Measurements from ENCODE around the gene ASGR1.
"Not testable (repeated sequence)": the region's sequence is repeated elsewhere in the genome, so short reads cannot be mapped to it uniquely, and the experiment has no call there.

The ASGR1 gene

DNA sequence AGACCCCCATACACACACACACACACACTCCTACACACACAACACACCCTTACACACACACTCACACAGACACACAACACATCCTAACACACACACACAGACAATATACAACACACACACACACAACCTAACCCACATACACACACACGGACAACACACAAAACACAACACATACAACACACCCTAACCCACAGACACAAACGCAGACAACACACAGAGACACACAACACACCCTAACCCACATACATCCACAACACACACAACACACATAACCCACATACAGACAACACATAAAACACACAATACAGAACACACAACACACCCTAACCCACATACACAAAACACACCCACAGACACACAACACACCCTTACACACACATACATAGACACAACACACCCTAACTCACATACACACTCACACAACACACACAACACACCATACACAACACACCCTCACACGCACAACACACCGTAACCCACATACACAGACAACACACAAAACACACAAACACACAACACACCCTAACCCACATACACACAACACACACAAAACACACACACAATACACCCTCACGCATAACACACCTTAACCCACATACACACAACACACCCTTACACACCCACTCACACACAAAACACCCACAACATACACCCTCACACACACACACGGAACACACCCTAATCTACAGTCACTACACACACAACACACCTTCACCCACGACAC is 4.4 kb downstream of the ASGR1 start:
- H2AFZ ChIP-seq (ENCODE audit: low read depth, low read length): no peak overlapping the region
- H3K9me3 ChIP-seq (ENCODE audit: insufficient read depth, low read length): no peaks in the 10 kb centered on the region
- TF ChIP-seq EZH2phosphoT487 (IDR thresholded peaks at IDR 0.05; ENCODE audit: low read depth): no peak
- TF ChIP-seq CTCF (IDR thresholded peaks at IDR 0.05; ENCODE audit: low read depth, low read length): no peak
- no peak overlapping the region for H3K9ac ChIP-seq (ENCODE audit: low read length)
- H3K27me3 ChIP-seq (ENCODE audit: low read depth, low read length): no peaks in the 10 kb centered on the region
- H4K20me1 ChIP-seq (ENCODE audit: insufficient read depth, low read length): no peaks in the 10 kb centered on the region
- H3K27ac ChIP-seq (ENCODE audit: low read length): no peak overlapping the region
- peaks cover 5% of the 10 kb centered on the region for H3K4me1 ChIP-seq (ENCODE audit: low read length)
- no peak overlapping the region for H3K4me2 ChIP-seq (ENCODE audit: low read length)
- no peaks in the 10 kb centered on the region for H3K79me2 ChIP-seq (ENCODE audit: low read length)
- no peaks in the 10 kb centered on the region for H3K36me3 ChIP-seq (replicated peaks; ENCODE audit: low read depth, low read length)
- no peak overlapping the region for H3K4me3 ChIP-seq (ENCODE audit: low read length)

- no peak overlapping the region for H3K27ac ChIP-seq (ENCODE audit: low read length)
- H3K4me2 ChIP-seq (ENCODE audit: low read length): no peak overlapping the region
- H3K4me3 ChIP-seq (ENCODE audit: low read length): no peak overlapping the region
These were observed 5.2 kb downstream of the ASGR1 start for GRCh38 chr17:7173687-7174602.

GRCh38 chr17:7172522-7173191 is 6.5 kb downstream of the ASGR1 start:
- not testable (repeated sequence) for H3K9ac ChIP-seq (ENCODE audit: low read length); H4K20me1 ChIP-seq (ENCODE audit: insufficient read depth, low read length); H3K9me3 ChIP-seq (ENCODE audit: insufficient read depth, low read length); H2AFZ ChIP-seq (ENCODE audit: low read depth, low read length); H3K27ac ChIP-seq (ENCODE audit: low read length); H3K79me2 ChIP-seq (ENCODE audit: low read length); H3K4me2 ChIP-seq (ENCODE audit: low read length); H3K27me3 ChIP-seq (ENCODE audit: low read depth, low read length); H3K4me1 ChIP-seq (ENCODE audit: low read length); H3K4me3 ChIP-seq (ENCODE audit: low read length); H3K36me3 ChIP-seq (replicated peaks; ENCODE audit: low read depth, low read length)

More at GRCh38 chr17:7173687-7174602, 5.2 kb downstream of the ASGR1 start:
- Histone ChIP-seq H3K36me3 (replicated peaks; ENCODE audit: low read depth, low read length) (no peaks in the 10 kb centered on the region), H3K4me1 (ENCODE audit: low read length) (peaks cover 5% of the 10 kb centered on the region), H4K20me1 (ENCODE audit: insufficient read depth, low read length) (no peaks in the 10 kb centered on the region), H3K9ac (ENCODE audit: low read length) (no peak overlapping the region), H2AFZ (ENCODE audit: low read depth, low read length) (no peak overlapping the region), H3K9me3 (ENCODE audit: insufficient read depth, low read length) (no peaks in the 10 kb centered on the region), H3K79me2 (ENCODE audit: low read length) (no peaks in the 10 kb centered on the region), H3K27me3 (ENCODE audit: low read depth, low read length) (no peaks in the 10 kb centered on the region)
- TF ChIP-seq CTCF (IDR thresholded peaks at IDR 0.05; ENCODE audit: low read depth, low read length): no peak
- no peak for TF ChIP-seq EZH2phosphoT487 (IDR thresholded peaks at IDR 0.05; ENCODE audit: low read depth)

GRCh38 chr17:7169565-7169908 is 9.6 kb downstream of the ASGR1 start:
- not testable (repeated sequence) for H3K27ac ChIP-seq (ENCODE audit: low read length); H4K20me1 ChIP-seq (ENCODE audit: insufficient read depth, low read length); H2AFZ ChIP-seq (ENCODE audit: low read depth, low read length); H3K27me3 ChIP-seq (ENCODE audit: low read depth, low read length); H3K36me3 ChIP-seq (replicated peaks; ENCODE audit: low read depth, low read length); H3K4me3 ChIP-seq (ENCODE audit: low read length); H3K79me2 ChIP-seq (ENCODE audit: low read length); H3K4me1 ChIP-seq (ENCODE audit: low read length); H3K4me2 ChIP-seq (ENCODE audit: low read length); H3K9ac ChIP-seq (ENCODE audit: low read length); H3K9me3 ChIP-seq (ENCODE audit: insufficient read depth, low read length)

DNA sequence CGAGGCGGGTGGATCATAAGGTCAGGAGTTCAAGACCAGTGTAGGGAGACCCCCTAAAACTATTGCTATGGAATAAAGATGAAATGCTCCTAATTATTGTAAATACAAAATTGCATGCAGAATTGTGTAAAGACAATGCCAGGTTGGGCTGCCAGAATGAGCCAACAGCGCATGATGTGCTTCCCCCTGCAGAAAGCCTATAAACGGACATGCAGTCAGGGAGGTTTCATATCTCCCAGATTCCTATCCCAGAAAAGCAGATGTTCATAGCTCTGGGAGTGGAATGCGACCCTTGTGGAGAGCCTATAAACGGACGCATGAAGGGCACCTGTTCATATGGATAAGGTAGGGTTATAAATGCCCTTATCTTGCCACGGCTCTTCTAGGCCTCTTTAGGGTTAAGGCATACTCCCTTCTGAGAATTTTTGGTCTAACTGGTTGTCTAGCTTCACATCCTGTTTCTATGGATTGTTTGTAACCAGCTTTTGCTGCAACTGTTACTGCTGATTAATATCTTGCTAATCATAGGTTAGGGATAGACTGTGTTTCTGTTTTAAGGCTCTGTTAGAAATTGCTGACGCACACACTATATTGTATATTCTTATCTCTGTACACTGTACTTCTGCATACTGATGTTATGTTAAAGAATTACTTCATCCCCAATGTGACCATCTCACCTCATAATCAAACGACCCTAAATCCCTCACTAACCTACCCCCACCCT is 10.2 kb downstream of the ASGR1 start:
- not testable (repeated sequence) for H3K9me3 ChIP-seq (ENCODE audit: insufficient read depth, low read length); H3K27ac ChIP-seq (ENCODE audit: low read length); H3K27me3 ChIP-seq (ENCODE audit: low read depth, low read length); H2AFZ ChIP-seq (ENCODE audit: low read depth, low read length); H3K9ac ChIP-seq (ENCODE audit: low read length); H3K4me3 ChIP-seq (ENCODE audit: low read length); H3K79me2 ChIP-seq (ENCODE audit: low read length); H3K4me2 ChIP-seq (ENCODE audit: low read length); H3K36me3 ChIP-seq (replicated peaks; ENCODE audit: low read depth, low read length); H3K4me1 ChIP-seq (ENCODE audit: low read length); H4K20me1 ChIP-seq (ENCODE audit: insufficient read depth, low read length)
